GM23338 (cell line): ENCODE results near the gene TMEM45A. TPM values are rescaled to one million over a fixed set of nuclear protein-coding genes. Genes with fewer than 3 reads are reported as not detected.

Experiments
- ATAC-seq: fragments of 200-7000 bp; cut with Tn5 transposase; 3 replicates; pipeline ENCODE4 v1.9.1; 2020
- DNase-seq: peaks from one replicate; pipeline ENCODE4 v3.0.0-alpha.2; 2015; ENCODE audit warnings: low spot score
- H2AFZ ChIP-seq: fragments of 200-600 bp; sonication (generic); 2 replicates; pipeline ENCODE4 v1.8.0; 2016; ENCODE audit warnings: antibody characterized with exemption, mild to moderate bottlenecking, moderate library complexity
- H3F3A ChIP-seq: fragments of 200-600 bp; sonication (generic); replicated peaks from 2 replicates; pipeline ENCODE4 v1.8.0; 2017; ENCODE audit warnings: antibody characterized with exemption, mixed run types, low read depth
- H3K27ac ChIP-seq: fragments of 200-600 bp; sonication (generic); 2 replicates; pipeline ENCODE4 v1.6.1; 2016; ENCODE audit warnings: low read depth
- H3K27me3 ChIP-seq: fragments of 200-600 bp; sonication (generic); 2 replicates; pipeline ENCODE4 v1.8.0; 2016; ENCODE audit warnings: mild to moderate bottlenecking, mixed run types, moderate library complexity; ENCODE audit not compliant: insufficient read depth
- H3K36me3 ChIP-seq: fragments of 200-600 bp; sonication (generic); 2 replicates; pipeline ENCODE4 v1.8.0; 2016; ENCODE audit warnings: mild to moderate bottlenecking; ENCODE audit not compliant: insufficient read depth
- H3K4me1 ChIP-seq: fragments of 200-600 bp; sonication (generic); 2 replicates; pipeline ENCODE4 v1.8.0; 2016; ENCODE audit warnings: mild to moderate bottlenecking, moderate library complexity; ENCODE audit not compliant: insufficient read depth
- H3K4me2 ChIP-seq: fragments of 200-600 bp; sonication (generic); 2 replicates; pipeline ENCODE4 v1.7.1; 2017; ENCODE audit warnings: mixed run types
- H3K4me3 ChIP-seq: fragments of 200-600 bp; sonication (generic); 2 replicates; pipeline ENCODE4 v1.6.1; 2016; ENCODE audit warnings: mixed run types
- H3K79me2 ChIP-seq: fragments of 200-600 bp; sonication (generic); replicated peaks from 2 replicates; pipeline ENCODE4 v1.8.0; 2017; ENCODE audit warnings: mild to moderate bottlenecking; ENCODE audit not compliant: insufficient read depth
- H3K9me2 ChIP-seq: fragments of 200-600 bp; sonication (generic); 2 replicates; pipeline ENCODE4 v1.8.0; 2017; ENCODE audit not compliant: insufficient read depth
- H4K20me1 ChIP-seq: fragments of 200-600 bp; sonication (generic); replicated peaks from 2 replicates; pipeline ENCODE4 v1.8.0; 2017; ENCODE audit warnings: mild to moderate bottlenecking; ENCODE audit not compliant: insufficient read depth
- H3K27ac Mint-ChIP-seq: 2 replicates; pipeline ENCODE4 v1.8.0; 2020; ENCODE audit warnings: inconsistent platforms, mild to moderate bottlenecking, moderate library complexity, mixed read lengths
- H3K27me3 Mint-ChIP-seq: 3 replicates; pipeline ENCODE4 v1.8.0; 2022; ENCODE audit warnings: low read depth, mild to moderate bottlenecking, moderate library complexity, mixed read lengths, inconsistent platforms; ENCODE audit not compliant: insufficient read depth, poor library complexity
- H3K36me3 Mint-ChIP-seq: 3 replicates; pipeline ENCODE4 v1.8.0; 2021; ENCODE audit warnings: low read depth, mild to moderate bottlenecking, inconsistent platforms, moderate library complexity, mixed read lengths
- H3K4me1 Mint-ChIP-seq: 3 replicates; pipeline ENCODE4 v1.8.0; 2020; ENCODE audit warnings: mild to moderate bottlenecking, inconsistent platforms, mixed read lengths
- H3K4me3 Mint-ChIP-seq: 3 replicates; pipeline ENCODE4 v1.8.0; 2021; ENCODE audit warnings: moderate library complexity, mild to moderate bottlenecking, inconsistent platforms, mixed read lengths
- H3K9me3 Mint-ChIP-seq: 3 replicates; pipeline ENCODE4 v1.8.0; 2020; ENCODE audit warnings: moderate library complexity, mild to moderate bottlenecking, inconsistent platforms, mixed read lengths
- CREB1 ChIP-seq: fragments of 250-450 bp; sonication (Bioruptor Pico); IDR thresholded peaks from 2 replicates; pipeline ENCODE4 v1.5.0; 2020; ENCODE audit warnings: low read depth, mild to moderate bottlenecking, moderate library complexity
- CTCF ChIP-seq, 2 experiments: fragments of 200-600 bp in 1 of 2; sonication (generic) in 1 of 2; conservative IDR thresholded peaks; 2 replicates each; pipeline versions ENCODE4 v1.5.1 to v1.6.1; 2016 to 2017; ENCODE audit warnings: antibody characterized with exemption in 2 of 2, low read depth in 2 of 2, mild to moderate bottlenecking in 2 of 2, moderate library complexity in 1 of 2
- ETS1 ChIP-seq: IDR thresholded peaks from 2 replicates; pipeline ENCODE4 v1.6.1; 2016; ENCODE audit warnings: antibody characterized with exemption
- EZH2 ChIP-seq: fragments of 200-600 bp; sonication (generic); IDR thresholded peaks from one replicate; pipeline ENCODE4 v1.8.0; 2017; ENCODE audit warnings: antibody characterized with exemption, mild to moderate bottlenecking, low read depth; ENCODE audit not compliant: unreplicated experiment
- EZH2phosphoT487 ChIP-seq: fragments of 200-600 bp; sonication (generic); IDR thresholded peaks from one replicate; pipeline ENCODE4 v1.8.1; 2018; ENCODE audit warnings: antibody characterized with exemption; ENCODE audit not compliant: unreplicated experiment
- JUNB ChIP-seq: IDR thresholded peaks from one replicate; pipeline ENCODE4 v1.6.1; 2016; ENCODE audit warnings: antibody characterized with exemption; ENCODE audit not compliant: unreplicated experiment
- NANOG ChIP-seq: IDR thresholded peaks from 2 replicates; pipeline ENCODE4 v1.6.1; 2016; ENCODE audit warnings: antibody characterized with exemption, borderline replicate concordance
- POLR2AphosphoS5 ChIP-seq: IDR thresholded peaks from 2 replicates; pipeline ENCODE4 v1.6.1; 2016; ENCODE audit warnings: antibody characterized with exemption, low read depth
- REST ChIP-seq: IDR thresholded peaks from one replicate; pipeline ENCODE4 v1.6.1; 2018; ENCODE audit warnings: antibody characterized with exemption; ENCODE audit not compliant: unreplicated experiment
- STAT1 ChIP-seq: IDR thresholded peaks from one replicate; pipeline ENCODE4 v1.6.1; 2016; ENCODE audit warnings: antibody characterized with exemption; ENCODE audit not compliant: unreplicated experiment
- ZNF114 ChIP-seq: fragments of 250-450 bp; sonication (Bioruptor Pico); IDR thresholded peaks from 2 replicates; pipeline ENCODE4 v1.5.0; 2020; ENCODE audit warnings: mild to moderate bottlenecking, moderate library complexity
- ZNF331 ChIP-seq: fragments of 250-450 bp; sonication (Bioruptor Pico); IDR thresholded peaks from 2 replicates; pipeline ENCODE4 v1.5.0; 2020; ENCODE audit warnings: low read depth, mild to moderate bottlenecking, moderate library complexity
- ZNF462 ChIP-seq: fragments of 250-450 bp; sonication (Bioruptor Pico); IDR thresholded peaks from 2 replicates; pipeline ENCODE4 v1.5.0; 2020; ENCODE audit warnings: mild to moderate bottlenecking, moderate library complexity
- polyA plus RNA-seq: library from polyadenylated mRNA; unstranded; fragments of >200 nt; fragmentation: Nextera tagmentation; extraction: Ambion mirVana; gene quantifications from 2 replicates; pipeline ENCODE4 v1.2.1, GENCODE V29; 2016
- total RNA-seq: library from RNA; depleted of rRNA; stranded (reverse); fragments of >200 nt; shearing (Covaris generic); gene quantifications from 2 replicates; pipeline ENCODE4 v1.2.3, GENCODE V29; 2014

TMEM45A gene
- total and polyA plus RNA-seq, 2 experiments from 2014 or later, result 6.5 to 12.7 TPM

- no peaks in the 10 kb centered on the region for H3K9me2 ChIP-seq
- peaks cover 32% of the 10 kb centered on the region for H3K36me3 Mint-ChIP-seq
Measured at GRCh38 chr3:100506355-100506754, 13.9 kb downstream of the TMEM45A start.

More at GRCh38 chr3:100506355-100506754, 13.9 kb downstream of the TMEM45A start:
- Histone ChIP-seq H3K4me3 (no peak overlapping the region), H3K4me1 (no peaks in the 10 kb centered on the region), H3F3A (no peaks in the 10 kb centered on the region), H3K27ac (no peak overlapping the region), H3K4me2 (no peak overlapping the region), H4K20me1 (no peaks in the 10 kb centered on the region), H3K36me3 (peaks cover 11% of the 10 kb centered on the region), H3K79me2 (no peaks in the 10 kb centered on the region), H3K27me3 (no peaks in the 10 kb centered on the region), H2AFZ (no peak overlapping the region)
- ATAC-seq (no peak), DNase-seq (no peak)
- TF ChIP-seq REST, result no peak
- TF ChIP-seq CTCF (conservative IDR thresholded peaks at IDR 0.05; ENCODE audit: low read depth in 2 of 2), result no peak
- TF ChIP-seq EZH2, result no peak
- no peak for TF ChIP-seq NANOG
- TF ChIP-seq POLR2AphosphoS5, result no peak
- no peak for TF ChIP-seq ZNF331 (CRISPR knock-in tag)
- TF ChIP-seq ZNF462, result no peak
- no peak for TF ChIP-seq EZH2phosphoT487
- no peak for TF ChIP-seq STAT1
- TF ChIP-seq JUNB, result no peak
- no peak for TF ChIP-seq CREB1
- TF ChIP-seq ETS1, result no peak
- TF ChIP-seq ZNF114 (CRISPR knock-in tag), result no peak
- Mint-ChIP-seq H3K4me3 (no peak overlapping the region), H3K9me3 (peaks cover 41% of the 10 kb centered on the region), H3K27me3 (no peaks in the 10 kb centered on the region), H3K4me1 (no peaks in the 10 kb centered on the region), H3K27ac (no peak overlapping the region)
